HG03378 (cell line): ENCODE results near the gene MTMR8.

Source experiments
- ATAC-seq: cut with Tn5 transposase; IDR thresholded peaks from one replicate; pipeline ENCODE4 v1.9.1; 2021; ENCODE audit warnings: mild to moderate bottlenecking, moderate library complexity; ENCODE audit not compliant: unreplicated experiment

The MTMR8 gene

GRCh38 chrX:64321507-64321906, 73.7 kb downstream of the MTMR8 start:
- no peak for ATAC-seq

GRCh38 chrX:64313624-64314023, 81.6 kb downstream of the MTMR8 start:
- ATAC-seq = no peak

GRCh38 chrX:64306712-64307111, 88.5 kb downstream of the MTMR8 start:
- ATAC-seq = no peak

- no peak for ATAC-seq
These were observed 104.1 kb downstream of the MTMR8 start for GRCh38 chrX:64291123-64291522.

- no peak for ATAC-seq
These were observed 130.0 kb downstream of the MTMR8 start for GRCh38 chrX:64265265-64265664.

GRCh38 chrX:64230123-64230970, 164.9 kb downstream of the MTMR8 start, which contains the start of gene ASB12:
Gene ASB12 (minus strand): TSS chrX:64230607. CDS start chrX:64225650, 4,957 bp downstream.
- ATAC-seq = no peak

GRCh38 chrX:64229154-64229553, 166.1 kb downstream of the MTMR8 start:
- no peak for ATAC-seq
